Mesenteric fat pad (tissue), 1 donor: Measurements from ENCODE around the gene CUTA. TPM values are rescaled to one million over a fixed set of nuclear protein-coding genes. Genes with fewer than 3 reads are reported as not detected.

ENCODE experiments used
- DNase-seq: peaks from one replicate; pipeline ENCODE4 v3.0.0-alpha.2; 2020; ENCODE audit warnings: low spot score
- total RNA-seq: library from RNA; stranded (reverse); fragmentation: NEBNext Ultra II Directional; extraction: Animal tissue kit (Norgen Biotek cat#: 25700); gene quantifications from one replicate; pipeline ENCODE4 v1.2.1, GENCODE V29; 2021
- donor health status: DM: yes; HTN: yes; CAD: no.

The CUTA gene
- total RNA-seq, 1 donor from 2014 or later: 103 TPM

- peak; percentile 96 for DNase-seq
Measured at GRCh38 chr6:33425668-33426577, 8.0 kb upstream of the CUTA start.

- DNase-seq: no peak
Measured at GRCh38 chr6:33424855-33425667, 7.2 kb upstream of the CUTA start.

- no peak for DNase-seq
Measured at GRCh38 chr6:33423777-33424176, 5.9 kb upstream of the CUTA start.

GRCh38 chr6:33421344-33421643 lies 3.4 kb upstream of the CUTA start:
- DNase-seq: no peak

- no peak for DNase-seq
Measured at GRCh38 chr6:33420491-33421343, 2.8 kb upstream of the CUTA start.

- no peak for DNase-seq
Measured at GRCh38 chr6:33419580-33420490, 1.9 kb upstream of the CUTA start, which contains the start of gene SYNGAP1. SYNGAP1 (plus strand) TSS chr6:33420065; CDS start chr6:33420265, 200 bp downstream.

- DNase-seq: no peak
Measured at GRCh38 chr6:33418690-33419291, 884 bp upstream of the CUTA start.

- no peak for DNase-seq
Measured at GRCh38 chr6:33417128-33417902, 592 bp downstream of the CUTA start.

- no peak for DNase-seq
Measured at GRCh38 chr6:33416386-33417127, 1.4 kb downstream of the CUTA start.

GRCh38 chr6:33415831-33416230 lies 2.1 kb downstream of the CUTA start:
- DNase-seq: no peak

GRCh38 chr6:33414592-33415271 lies 3.2 kb downstream of the CUTA start:
- no peak for DNase-seq

GRCh38 chr6:33413241-33414120 lies 4.4 kb downstream of the CUTA start:
- no peak for DNase-seq

- DNase-seq: no peak
Measured at GRCh38 chr6:33412140-33413009, 5.5 kb downstream of the CUTA start.

- no peak for DNase-seq
Measured at GRCh38 chr6:33411632-33412005, 6.3 kb downstream of the CUTA start.

- no peak for DNase-seq
Measured at GRCh38 chr6:33410711-33411631, 6.9 kb downstream of the CUTA start, which contains the start of gene PHF1. PHF1 (plus strand) TSS chr6:33411014; CDS start chr6:33412264, 1,250 bp downstream.
